SK-N-SH treated with all-trans-retinoic acid at 6 μM for 48 hours (cell line): ENCODE results near the gene NCBP3.

Experiments used
- ATAC-seq: fragments of 200-7000 bp; cut with Tn5 transposase; 3 replicates; pipeline ENCODE4 v1.9.1; 2020; ENCODE audit warnings: mild to moderate bottlenecking, moderate library complexity
- ARNTL ChIP-seq: fragments of 450-650 bp; formaldehyde crosslinking; IDR thresholded peaks from 2 replicates; pipeline ENCODE4 v1.5.0; 2020; ENCODE audit warnings: low read depth, mild to moderate bottlenecking, moderate library complexity, borderline replicate concordance
- BACH2 ChIP-seq: fragments of 250-450 bp; sonication (Bioruptor Pico); IDR thresholded peaks from 2 replicates; pipeline ENCODE4 v1.9.0; 2021; ENCODE audit warnings: mild to moderate bottlenecking, borderline replicate concordance
- ESRRG ChIP-seq: fragments of 250-450 bp; sonication (Bioruptor Pico); IDR thresholded peaks from 2 replicates; pipeline ENCODE4 v1.6.1; 2021; ENCODE audit warnings: mild to moderate bottlenecking
- GLIS3 ChIP-seq: fragments of 250-450 bp; sonication (Bioruptor Pico); IDR thresholded peaks from 2 replicates; pipeline ENCODE4 v1.5.0; 2020; ENCODE audit warnings: mild to moderate bottlenecking, moderate library complexity
- ISL1 ChIP-seq: fragments of 250-450 bp; sonication (Bioruptor Pico); IDR thresholded peaks from 2 replicates; pipeline ENCODE4 v2.1.2; 2022; ENCODE audit warnings: mild to moderate bottlenecking, moderate library complexity
- PATZ1 ChIP-seq: fragments of 250-450 bp; sonication (Bioruptor Pico); IDR thresholded peaks from 2 replicates; pipeline ENCODE4 v1.8.0; 2020; ENCODE audit warnings: mild to moderate bottlenecking, moderate library complexity, borderline replicate concordance
- PPARA ChIP-seq: fragments of 250-450 bp; sonication (Bioruptor Pico); IDR thresholded peaks from 2 replicates; pipeline ENCODE4 v1.5.0; 2020; ENCODE audit warnings: mild to moderate bottlenecking, borderline replicate concordance
- RARB ChIP-seq: fragments of 250-450 bp; sonication (Bioruptor Pico); IDR thresholded peaks from 2 replicates; pipeline ENCODE4 v1.8.0; 2021; ENCODE audit warnings: mild to moderate bottlenecking, moderate library complexity
- TCF4 ChIP-seq: fragments of 250-450 bp; sonication (Bioruptor Pico); IDR thresholded peaks from 2 replicates; pipeline ENCODE4 v1.8.0; 2021; ENCODE audit warnings: mild to moderate bottlenecking, moderate library complexity, borderline replicate concordance
- TOX ChIP-seq: fragments of 250-450 bp; sonication (Bioruptor Pico); IDR thresholded peaks from 2 replicates; pipeline ENCODE4 v1.8.0; 2021; ENCODE audit warnings: mild to moderate bottlenecking, moderate library complexity, borderline replicate concordance
- ZC3H10 ChIP-seq: fragments of 250-450 bp; sonication (Bioruptor Pico); IDR thresholded peaks from 2 replicates; pipeline ENCODE4 v1.5.1; 2021; ENCODE audit warnings: mild to moderate bottlenecking, moderate library complexity
- ZFP3 ChIP-seq: fragments of 250-450 bp; sonication (Bioruptor Pico); IDR thresholded peaks from 2 replicates; pipeline ENCODE4 v1.5.0; 2020; ENCODE audit warnings: mild to moderate bottlenecking, moderate library complexity
- ZFP30 ChIP-seq: fragments of 450-650 bp; formaldehyde crosslinking; IDR thresholded peaks from 2 replicates; pipeline ENCODE4 v1.5.0; 2022; ENCODE audit warnings: mild to moderate bottlenecking, moderate library complexity
- ZNF70 ChIP-seq: fragments of 450-650 bp; formaldehyde crosslinking; IDR thresholded peaks from 2 replicates; pipeline ENCODE4 v1.5.0; 2020; ENCODE audit warnings: mild to moderate bottlenecking, moderate library complexity
- TF ChIP-seq, protein P1 (sequence below): fragments of 250-450 bp; sonication (Bioruptor Pico); IDR thresholded peaks from 2 replicates; pipeline ENCODE4 v1.5.1; 2021; ENCODE audit warnings: mild to moderate bottlenecking, moderate library complexity
- TF ChIP-seq, protein P2 (sequence below): fragments of 250-450 bp; sonication (Bioruptor Pico); IDR thresholded peaks from 2 replicates; pipeline ENCODE4 v1.5.0; 2020; ENCODE audit warnings: mild to moderate bottlenecking, moderate library complexity
- TF ChIP-seq, protein P3 (sequence below): fragments of 250-450 bp; sonication (Bioruptor Pico); IDR thresholded peaks from 2 replicates; pipeline ENCODE4 v1.8.0; 2021; ENCODE audit warnings: low read depth, mild to moderate bottlenecking, moderate library complexity, borderline replicate concordance
- TF ChIP-seq, protein P4 (sequence below): fragments of 250-450 bp; sonication (Bioruptor Pico); IDR thresholded peaks from 2 replicates; pipeline ENCODE4 v1.5.1; 2020; ENCODE audit warnings: low read depth, mild to moderate bottlenecking, moderate library complexity

The NCBP3 gene

DNA sequence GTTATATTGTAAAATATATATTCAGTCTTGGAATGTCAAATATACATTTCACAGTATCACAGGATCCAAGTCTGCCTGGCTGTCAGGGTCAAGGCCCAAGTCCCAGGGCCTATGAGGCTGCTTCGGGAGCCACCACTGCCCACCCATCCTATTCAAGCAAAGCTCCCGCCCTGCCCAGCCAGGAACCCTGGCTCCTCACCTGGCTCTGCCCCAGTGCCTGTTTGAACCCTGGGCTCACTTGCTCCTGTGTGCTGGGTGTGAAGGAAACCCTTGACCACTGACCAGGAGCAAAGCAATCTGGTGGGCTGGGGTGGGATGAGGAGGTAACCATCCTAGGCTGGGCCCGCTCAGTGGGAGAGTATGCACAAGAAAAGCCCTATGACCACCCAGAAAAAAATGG lies 72.1 kb downstream of the NCBP3 start:
- TF ChIP-seq RARB (CRISPR knock-in tag) (no peak), ISL1 (no peak), ESRRG (CRISPR knock-in tag) (no peak), ZC3H10 (no peak), PATZ1 (CRISPR knock-in tag) (no peak)
- TF ChIP-seq, protein P1, sequence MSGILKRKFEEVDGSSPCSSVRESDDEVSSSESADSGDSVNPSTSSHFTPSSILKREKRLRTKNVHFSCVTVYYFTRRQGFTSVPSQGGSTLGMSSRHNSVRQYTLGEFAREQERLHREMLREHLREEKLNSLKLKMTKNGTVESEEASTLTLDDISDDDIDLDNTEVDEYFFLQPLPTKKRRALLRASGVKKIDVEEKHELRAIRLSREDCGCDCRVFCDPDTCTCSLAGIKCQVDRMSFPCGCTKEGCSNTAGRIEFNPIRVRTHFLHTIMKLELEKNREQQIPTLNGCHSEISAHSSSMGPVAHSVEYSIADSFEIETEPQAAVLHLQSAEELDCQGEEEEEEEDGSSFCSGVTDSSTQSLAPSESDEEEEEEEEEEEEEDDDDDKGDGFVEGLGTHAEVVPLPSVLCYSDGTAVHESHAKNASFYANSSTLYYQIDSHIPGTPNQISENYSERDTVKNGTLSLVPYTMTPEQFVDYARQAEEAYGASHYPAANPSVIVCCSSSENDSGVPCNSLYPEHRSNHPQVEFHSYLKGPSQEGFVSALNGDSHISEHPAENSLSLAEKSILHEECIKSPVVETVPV (CRISPR knock-in tag), result no peak
- ATAC-seq, result no peak

- ATAC-seq, result peak; percentile 92
- TF ChIP-seq ZC3H10 (no peak), BACH2 (no peak), TCF4 (CRISPR knock-in tag) (no peak), ARNTL (CRISPR knock-in tag) (no peak), GLIS3 (no peak), ZNF70 (no peak), ESRRG (CRISPR knock-in tag) (no peak), ZFP30 (no peak), PPARA (CRISPR knock-in tag) (no peak), ZFP3 (CRISPR knock-in tag) (no peak)
- TF ChIP-seq, protein P2, sequence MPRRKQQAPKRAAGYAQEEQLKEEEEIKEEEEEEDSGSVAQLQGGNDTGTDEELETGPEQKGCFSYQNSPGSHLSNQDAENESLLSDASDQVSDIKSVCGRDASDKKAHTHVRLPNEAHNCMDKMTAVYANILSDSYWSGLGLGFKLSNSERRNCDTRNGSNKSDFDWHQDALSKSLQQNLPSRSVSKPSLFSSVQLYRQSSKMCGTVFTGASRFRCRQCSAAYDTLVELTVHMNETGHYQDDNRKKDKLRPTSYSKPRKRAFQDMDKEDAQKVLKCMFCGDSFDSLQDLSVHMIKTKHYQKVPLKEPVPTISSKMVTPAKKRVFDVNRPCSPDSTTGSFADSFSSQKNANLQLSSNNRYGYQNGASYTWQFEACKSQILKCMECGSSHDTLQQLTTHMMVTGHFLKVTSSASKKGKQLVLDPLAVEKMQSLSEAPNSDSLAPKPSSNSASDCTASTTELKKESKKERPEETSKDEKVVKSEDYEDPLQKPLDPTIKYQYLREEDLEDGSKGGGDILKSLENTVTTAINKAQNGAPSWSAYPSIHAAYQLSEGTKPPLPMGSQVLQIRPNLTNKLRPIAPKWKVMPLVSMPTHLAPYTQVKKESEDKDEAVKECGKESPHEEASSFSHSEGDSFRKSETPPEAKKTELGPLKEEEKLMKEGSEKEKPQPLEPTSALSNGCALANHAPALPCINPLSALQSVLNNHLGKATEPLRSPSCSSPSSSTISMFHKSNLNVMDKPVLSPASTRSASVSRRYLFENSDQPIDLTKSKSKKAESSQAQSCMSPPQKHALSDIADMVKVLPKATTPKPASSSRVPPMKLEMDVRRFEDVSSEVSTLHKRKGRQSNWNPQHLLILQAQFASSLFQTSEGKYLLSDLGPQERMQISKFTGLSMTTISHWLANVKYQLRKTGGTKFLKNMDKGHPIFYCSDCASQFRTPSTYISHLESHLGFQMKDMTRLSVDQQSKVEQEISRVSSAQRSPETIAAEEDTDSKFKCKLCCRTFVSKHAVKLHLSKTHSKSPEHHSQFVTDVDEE (CRISPR knock-in tag), result no peak
- TF ChIP-seq, protein P3, sequence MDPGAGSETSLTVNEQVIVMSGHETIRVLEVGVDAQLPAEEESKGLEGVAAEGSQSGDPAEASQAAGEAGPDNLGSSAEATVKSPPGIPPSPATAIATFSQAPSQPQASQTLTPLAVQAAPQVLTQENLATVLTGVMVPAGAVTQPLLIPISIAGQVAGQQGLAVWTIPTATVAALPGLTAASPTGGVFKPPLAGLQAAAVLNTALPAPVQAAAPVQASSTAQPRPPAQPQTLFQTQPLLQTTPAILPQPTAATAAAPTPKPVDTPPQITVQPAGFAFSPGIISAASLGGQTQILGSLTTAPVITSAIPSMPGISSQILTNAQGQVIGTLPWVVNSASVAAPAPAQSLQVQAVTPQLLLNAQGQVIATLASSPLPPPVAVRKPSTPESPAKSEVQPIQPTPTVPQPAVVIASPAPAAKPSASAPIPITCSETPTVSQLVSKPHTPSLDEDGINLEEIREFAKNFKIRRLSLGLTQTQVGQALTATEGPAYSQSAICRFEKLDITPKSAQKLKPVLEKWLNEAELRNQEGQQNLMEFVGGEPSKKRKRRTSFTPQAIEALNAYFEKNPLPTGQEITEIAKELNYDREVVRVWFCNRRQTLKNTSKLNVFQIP, result no peak
- TF ChIP-seq, protein P4, sequence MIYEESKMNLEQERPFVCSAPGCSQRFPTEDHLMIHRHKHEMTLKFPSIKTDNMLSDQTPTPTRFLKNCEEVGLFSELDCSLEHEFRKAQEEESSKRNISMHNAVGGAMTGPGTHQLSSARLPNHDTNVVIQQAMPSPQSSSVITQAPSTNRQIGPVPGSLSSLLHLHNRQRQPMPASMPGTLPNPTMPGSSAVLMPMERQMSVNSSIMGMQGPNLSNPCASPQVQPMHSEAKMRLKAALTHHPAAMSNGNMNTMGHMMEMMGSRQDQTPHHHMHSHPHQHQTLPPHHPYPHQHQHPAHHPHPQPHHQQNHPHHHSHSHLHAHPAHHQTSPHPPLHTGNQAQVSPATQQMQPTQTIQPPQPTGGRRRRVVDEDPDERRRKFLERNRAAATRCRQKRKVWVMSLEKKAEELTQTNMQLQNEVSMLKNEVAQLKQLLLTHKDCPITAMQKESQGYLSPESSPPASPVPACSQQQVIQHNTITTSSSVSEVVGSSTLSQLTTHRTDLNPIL (CRISPR knock-in tag), result no peak
Measured at GRCh38 chr17:3773511-3773910, 72.5 kb downstream of the NCBP3 start.

DNA sequence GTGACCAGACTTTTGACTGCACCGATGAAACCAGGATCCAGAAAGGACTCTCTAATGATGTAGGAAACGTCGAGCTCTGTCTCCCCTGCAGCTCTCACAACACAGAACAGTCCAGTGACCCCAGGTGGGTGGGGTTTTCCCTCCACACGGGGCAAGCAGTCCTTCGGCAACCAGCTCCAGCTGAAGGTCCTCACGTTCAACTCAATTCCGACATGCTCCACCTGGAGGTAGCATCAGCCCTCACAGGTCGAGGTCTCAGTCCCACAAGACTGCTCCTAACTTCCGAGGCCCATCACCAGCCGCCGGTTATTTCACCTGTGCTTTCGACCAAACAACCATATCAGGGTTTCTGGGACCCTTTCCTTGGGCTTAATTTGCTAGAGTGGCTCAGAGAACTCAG lies 73.3 kb downstream of the NCBP3 start:
- TF ChIP-seq, protein P4 (CRISPR knock-in tag), result no peak
- TF ChIP-seq, all 23 proteins: peak for 0
- ATAC-seq, result no peak

- ATAC-seq, result no peak
- no peak for TF ChIP-seq TOX (CRISPR knock-in tag)
- TF ChIP-seq, protein P3, result no peak
- TF ChIP-seq ISL1, result no peak
- TF ChIP-seq ESRRG (CRISPR knock-in tag), result no peak
Measured at GRCh38 chr17:3771140-3771539, 74.9 kb downstream of the NCBP3 start.
